ENCODE results near the gene WWOX. TPM values are rescaled to one million over a fixed set of nuclear protein-coding genes. Genes with fewer than 3 reads are reported as not detected.

WWOX gene
- total and polyA plus RNA-seq, 2 of the 13 experiments (the other 11 are each of a cell fraction or from before 2014, with no cell fraction given): 9.1 to 37.4 TPM

- Histone ChIP-seq H3K79me2 (ENCODE audit: insufficient read depth, low read length) (no peaks in the 10 kb centered on the region), H3K27ac (ENCODE audit: extremely low read length, insufficient read depth, low read length) (peak overlapping the region; percentile 76), H3K9me3 (ENCODE audit: low read length) (no peaks in the 10 kb centered on the region), H4K20me1 (ENCODE audit: insufficient read depth, low read length) (no peaks in the 10 kb centered on the region), H3K27me3 (ENCODE audit: control insufficient read depth in 1 of 2, insufficient read depth in 2 of 2, low read length in 2 of 2) (no peaks in the 10 kb centered on the region), H3K4me2 (ENCODE audit: low read depth, low read length) (no peak overlapping the region), H3K9ac (ENCODE audit: insufficient read depth, low read depth, low read length) (no peak overlapping the region), H2AFZ (ENCODE audit: low read length) (no peak overlapping the region), H3K36me3 (replicated peaks in 1 of 2; ENCODE audit: control insufficient read depth in 1 of 2, insufficient read depth in 2 of 2, low read length in 2 of 2) (no peaks in the 10 kb centered on the region), H3K4me1 (ENCODE audit: insufficient read depth, low read length) (peaks cover 98% of the 10 kb centered on the region), H3K4me3 (replicated peaks in 1 of 3; ENCODE audit: insufficient read depth in 1 of 3, low read depth in 2 of 3, low read length in 3 of 3) (no peak overlapping the region)
- FAIRE-seq (no peak), ATAC-seq (no peak), DNase-seq (ENCODE audit: low spot score) (no peak)
- intact Hi-C loops (cut with micrococcal nuclease; ENCODE audit: unreplicated experiment) (loop anchor here (2.0 to 10.0 kb wide), 2 partner anchors 21 to 1541 kb away; partner anchors contain the start of genes MON1B and SYCE1L), in situ Hi-C loops (cut with HindIII; ENCODE audit: extremely low pct_ligation_motif_present, low pct_unique_long_range_greater_than_20kb) (no loop called here)
- WGBS (ENCODE audit: low lambda C conversion rate): 88% methylated on average over 6 of the region's 6 CpGs
- ChIA-PET CTCF (ENCODE audit: low intra/inter-chr PET ratio, low total read pairs) (no interaction called here), POLR2A (interaction anchor here (0.6 to 1.8 kb wide), 4 partner anchors 21 to 1530 kb away, joined by 3 to 12 read pairs (median 6); no protein-coding TSS in a partner anchor)
- no TSS peak for BruUV-seq (replicated peaks)
- TF ChIP-seq ZNF562 (CRISPR knock-in tag; IDR thresholded peaks at IDR 0.05; ENCODE audit: borderline replicate concordance): no peak
- no peak for TF ChIP-seq CREB3 (CRISPR knock-in tag; IDR thresholded peaks at IDR 0.05)
- TF ChIP-seq KLF6 (CRISPR knock-in tag; IDR thresholded peaks at IDR 0.05): no peak
- peak; percentile 16 for TF ChIP-seq PRPF4 (IDR thresholded peaks at IDR 0.05; ENCODE audit: low read depth, low read length, poor library complexity, severe bottlenecking)
- 0 out of 2 replicates have a peak, but pooled peaks have one; percentile 19 for TF ChIP-seq ZBTB38 (CRISPR knock-in tag; IDR thresholded peaks at IDR 0.05)
- 0 out of 2 replicates have a peak, but pooled peaks have one; percentile 13 for TF ChIP-seq ZNF136 (CRISPR knock-in tag; IDR thresholded peaks at IDR 0.05; ENCODE audit: low read depth)
- TF ChIP-seq NAIF1 (CRISPR knock-in tag; IDR thresholded peaks at IDR 0.05; ENCODE audit: borderline replicate concordance): no peak
- TF ChIP-seq SMAD9 (CRISPR knock-in tag; IDR thresholded peaks at IDR 0.05): no peak
- TF ChIP-seq ZNF646 (CRISPR knock-in tag; IDR thresholded peaks at IDR 0.05): no peak
- TF ChIP-seq TARDBP (CRISPR knock-in tag; IDR thresholded peaks at IDR 0.05): 0 out of 2 replicates have a peak, but pooled peaks have one; percentile 45
- 0 out of 2 replicates have a peak, but pooled peaks have one; percentile 25 for TF ChIP-seq ZNF687 (CRISPR knock-in tag; IDR thresholded peaks at IDR 0.05)
- TF ChIP-seq ZNF737 (CRISPR knock-in tag; IDR thresholded peaks at IDR 0.05; ENCODE audit: borderline replicate concordance): no peak
- no peak for TF ChIP-seq TGIF2 (CRISPR knock-in tag; IDR thresholded peaks at IDR 0.05)
These were observed 635.9 kb downstream of the WWOX start for GRCh38 chr16:78735337-78735736.
